ENCODE data around the gene RNU6-9.

Gene RNU6-9

GRCh38 chr19:862581-863314 is 30.5 kb upstream of the RNU6-9 start:
- Histone ChIP-seq H3K4me3 (ENCODE audit: low read depth, low read length) (no peak overlapping the region), H3K36me3 (ENCODE audit: insufficient read depth, low read length) (no peaks in the 10 kb centered on the region), H3K79me2 (ENCODE audit: control insufficient read depth, insufficient read depth, low read length, unreplicated experiment) (no peaks in the 10 kb centered on the region), H2AFZ (ENCODE audit: low read length, unreplicated experiment) (no peak overlapping the region), H3K27ac (ENCODE audit: low read depth, low read length) (no peak overlapping the region), H3K4me1 (ENCODE audit: control insufficient read depth, insufficient read depth, low read length, unreplicated experiment) (no peaks in the 10 kb centered on the region), H3K27me3 (ENCODE audit: insufficient read depth, low read length) (no peaks in the 10 kb centered on the region)

- Histone ChIP-seq H3K4me3 (ENCODE audit: low read depth, low read length) (no peak overlapping the region), H3K27ac (ENCODE audit: low read depth, low read length) (no peak overlapping the region), H3K79me2 (ENCODE audit: control insufficient read depth, insufficient read depth, low read length, unreplicated experiment) (no peaks in the 10 kb centered on the region), H2AFZ (ENCODE audit: low read length, unreplicated experiment) (no peak overlapping the region), H3K27me3 (ENCODE audit: insufficient read depth, low read length) (no peaks in the 10 kb centered on the region), H3K36me3 (ENCODE audit: insufficient read depth, low read length) (no peaks in the 10 kb centered on the region), H3K4me1 (ENCODE audit: control insufficient read depth, insufficient read depth, low read length, unreplicated experiment) (no peaks in the 10 kb centered on the region)
These were observed 30.0 kb upstream of the RNU6-9 start for GRCh38 chr19:863315-863620.

GRCh38 chr19:866769-867300 is 26.4 kb upstream of the RNU6-9 start:
- H3K36me3 ChIP-seq (ENCODE audit: insufficient read depth, low read length): no peaks in the 10 kb centered on the region
- H2AFZ ChIP-seq (ENCODE audit: low read length, unreplicated experiment): no peak overlapping the region
- H3K79me2 ChIP-seq (ENCODE audit: control insufficient read depth, insufficient read depth, low read length, unreplicated experiment): no peaks in the 10 kb centered on the region
- no peak overlapping the region for H3K4me3 ChIP-seq (ENCODE audit: low read depth, low read length)
- H3K4me1 ChIP-seq (ENCODE audit: control insufficient read depth, insufficient read depth, low read length, unreplicated experiment): peaks cover 14% of the 10 kb centered on the region
- no peaks in the 10 kb centered on the region for H3K27me3 ChIP-seq (ENCODE audit: insufficient read depth, low read length)
- no peak overlapping the region for H3K27ac ChIP-seq (ENCODE audit: low read depth, low read length)

DNA sequence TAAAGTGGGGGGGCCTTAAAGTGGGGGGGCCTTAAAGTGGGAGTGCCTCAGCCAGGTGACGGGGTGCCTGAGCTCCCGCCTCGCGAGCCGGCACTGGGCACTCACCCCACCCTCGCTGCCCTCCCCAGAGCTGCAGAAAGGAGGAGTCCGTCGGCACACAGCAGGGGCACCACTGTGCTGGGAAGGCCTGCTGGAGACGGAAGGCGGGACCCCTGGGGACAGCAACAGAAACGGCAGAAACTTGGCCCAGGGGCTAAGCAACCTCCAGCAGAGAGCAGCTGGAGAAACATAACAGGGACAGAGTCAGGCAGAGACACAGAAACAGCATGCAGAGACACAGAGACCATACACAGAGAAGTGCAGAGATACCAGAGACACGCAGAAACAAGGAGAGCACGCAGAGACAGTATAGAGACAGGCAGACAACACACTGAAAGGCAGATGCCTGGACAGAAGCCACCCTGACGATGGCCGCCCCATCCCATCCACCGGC is 25.9 kb upstream of the RNU6-9 start:
- H3K36me3 ChIP-seq (ENCODE audit: insufficient read depth, low read length): no peaks in the 10 kb centered on the region
- H2AFZ ChIP-seq (ENCODE audit: low read length, unreplicated experiment): no peak overlapping the region
- peaks cover 14% of the 10 kb centered on the region for H3K4me1 ChIP-seq (ENCODE audit: control insufficient read depth, insufficient read depth, low read length, unreplicated experiment)
- no peak overlapping the region for H3K27ac ChIP-seq (ENCODE audit: low read depth, low read length)
- H3K4me3 ChIP-seq (ENCODE audit: low read depth, low read length): no peak overlapping the region
- H3K79me2 ChIP-seq (ENCODE audit: control insufficient read depth, insufficient read depth, low read length, unreplicated experiment): no peaks in the 10 kb centered on the region
- no peaks in the 10 kb centered on the region for H3K27me3 ChIP-seq (ENCODE audit: insufficient read depth, low read length)

DNA sequence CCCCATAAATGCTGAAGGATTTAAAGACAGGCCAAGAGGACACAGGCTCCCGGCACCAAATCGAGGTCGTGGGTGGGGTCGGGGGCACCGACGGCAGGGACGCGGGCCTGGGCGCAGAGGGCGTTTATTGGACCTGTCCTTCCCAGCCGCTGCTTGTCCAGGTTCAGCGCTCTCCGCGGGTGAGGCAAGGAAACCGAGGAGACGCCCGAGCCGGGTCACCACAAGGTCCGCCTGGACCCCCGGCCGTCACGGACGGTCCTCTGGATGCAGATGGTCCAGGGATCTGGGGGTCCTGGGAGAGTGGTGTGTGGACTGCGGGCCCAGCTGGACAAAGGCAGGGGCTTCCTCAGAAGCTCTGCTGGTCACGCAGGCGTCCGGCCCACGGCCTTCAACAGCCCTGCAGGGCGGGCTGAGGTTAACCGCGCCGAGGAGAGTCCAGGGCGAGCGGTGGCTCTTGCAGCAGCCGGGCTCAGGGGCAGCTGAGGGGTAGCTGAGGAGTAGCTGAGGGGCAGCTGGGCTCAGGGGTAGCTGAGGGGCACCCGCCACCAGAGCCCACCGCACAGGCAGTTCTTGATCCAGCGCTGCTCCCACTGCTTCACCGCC is 25.3 kb upstream of the RNU6-9 start:
- H3K79me2 ChIP-seq (ENCODE audit: control insufficient read depth, insufficient read depth, low read length, unreplicated experiment): no peaks in the 10 kb centered on the region
- H2AFZ ChIP-seq (ENCODE audit: low read length, unreplicated experiment): no peak overlapping the region
- H3K4me3 ChIP-seq (ENCODE audit: low read depth, low read length): no peak overlapping the region
- no peaks in the 10 kb centered on the region for H3K27me3 ChIP-seq (ENCODE audit: insufficient read depth, low read length)
- no peak overlapping the region for H3K27ac ChIP-seq (ENCODE audit: low read depth, low read length)
- H3K36me3 ChIP-seq (ENCODE audit: insufficient read depth, low read length): no peaks in the 10 kb centered on the region
- peaks cover 14% of the 10 kb centered on the region for H3K4me1 ChIP-seq (ENCODE audit: control insufficient read depth, insufficient read depth, low read length, unreplicated experiment)

GRCh38 chr19:868458-869244 is 24.6 kb upstream of the RNU6-9 start:
- Histone ChIP-seq H3K27me3 (ENCODE audit: insufficient read depth, low read length) (no peaks in the 10 kb centered on the region), H2AFZ (ENCODE audit: low read length, unreplicated experiment) (no peak overlapping the region), H3K36me3 (ENCODE audit: insufficient read depth, low read length) (no peaks in the 10 kb centered on the region), H3K27ac (ENCODE audit: low read depth, low read length) (peak overlapping the region; percentile 63), H3K79me2 (ENCODE audit: control insufficient read depth, insufficient read depth, low read length, unreplicated experiment) (no peaks in the 10 kb centered on the region), H3K4me1 (ENCODE audit: control insufficient read depth, insufficient read depth, low read length, unreplicated experiment) (peaks cover 14% of the 10 kb centered on the region), H3K4me3 (ENCODE audit: low read depth, low read length) (no peak overlapping the region)

- peak overlapping the region; percentile 63 for H3K27ac ChIP-seq (ENCODE audit: low read depth, low read length)
- no peak overlapping the region for H2AFZ ChIP-seq (ENCODE audit: low read length, unreplicated experiment)
- no peaks in the 10 kb centered on the region for H3K79me2 ChIP-seq (ENCODE audit: control insufficient read depth, insufficient read depth, low read length, unreplicated experiment)
- peaks cover 14% of the 10 kb centered on the region for H3K4me1 ChIP-seq (ENCODE audit: control insufficient read depth, insufficient read depth, low read length, unreplicated experiment)
- H3K4me3 ChIP-seq (ENCODE audit: low read depth, low read length): no peak overlapping the region
- no peaks in the 10 kb centered on the region for H3K36me3 ChIP-seq (ENCODE audit: insufficient read depth, low read length)
- no peaks in the 10 kb centered on the region for H3K27me3 ChIP-seq (ENCODE audit: insufficient read depth, low read length)
These were observed 23.8 kb upstream of the RNU6-9 start for GRCh38 chr19:869245-870177.

GRCh38 chr19:870314-870713 is 23.0 kb upstream of the RNU6-9 start:
- Histone ChIP-seq H3K27me3 (ENCODE audit: insufficient read depth, low read length) (no peaks in the 10 kb centered on the region), H3K4me1 (ENCODE audit: control insufficient read depth, insufficient read depth, low read length, unreplicated experiment) (peaks cover 14% of the 10 kb centered on the region), H3K27ac (ENCODE audit: low read depth, low read length) (no peak overlapping the region), H3K79me2 (ENCODE audit: control insufficient read depth, insufficient read depth, low read length, unreplicated experiment) (no peaks in the 10 kb centered on the region), H3K36me3 (ENCODE audit: insufficient read depth, low read length) (no peaks in the 10 kb centered on the region), H2AFZ (ENCODE audit: low read length, unreplicated experiment) (no peak overlapping the region), H3K4me3 (ENCODE audit: low read depth, low read length) (no peak overlapping the region)

DNA sequence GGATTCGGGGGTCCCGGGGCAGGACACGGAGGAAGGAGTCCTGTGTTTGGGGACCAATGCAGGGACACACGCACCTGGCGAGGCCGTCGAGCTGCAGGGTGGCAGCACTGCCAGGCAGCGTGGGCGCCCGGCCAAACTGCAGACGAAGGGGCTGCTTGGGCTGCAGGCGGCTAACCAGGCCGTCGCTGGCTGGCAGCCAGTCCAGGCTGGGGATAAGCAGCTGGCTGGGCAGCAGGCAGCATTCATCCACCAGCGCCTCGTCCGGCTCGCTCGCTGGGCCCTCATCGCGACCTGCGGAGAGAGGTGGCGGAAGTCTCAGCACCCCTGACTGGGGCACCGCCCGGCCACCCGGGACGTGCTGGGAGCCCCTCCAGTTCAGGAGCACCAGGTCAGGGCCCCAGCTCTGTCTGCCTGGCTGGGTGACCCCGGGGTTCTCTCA is 22.3 kb upstream of the RNU6-9 start:
- H2AFZ ChIP-seq (ENCODE audit: low read length, unreplicated experiment): no peak overlapping the region
- H3K27ac ChIP-seq (ENCODE audit: low read depth, low read length): no peak overlapping the region
- H3K4me3 ChIP-seq (ENCODE audit: low read depth, low read length): no peak overlapping the region
- H3K36me3 ChIP-seq (ENCODE audit: insufficient read depth, low read length): no peaks in the 10 kb centered on the region
- H3K79me2 ChIP-seq (ENCODE audit: control insufficient read depth, insufficient read depth, low read length, unreplicated experiment): no peaks in the 10 kb centered on the region
- H3K4me1 ChIP-seq (ENCODE audit: control insufficient read depth, insufficient read depth, low read length, unreplicated experiment): peaks cover 14% of the 10 kb centered on the region
- H3K27me3 ChIP-seq (ENCODE audit: insufficient read depth, low read length): no peaks in the 10 kb centered on the region

Measured in ACC112 (cell line).